Stimulated activated CD8-positive, alpha-beta memory T cell treated with anti-CD3 and anti-CD28 coated beads, Interleukin-4, amount 100 ng/mL, for 24 hours (primary cell): Measurements from ENCODE around the gene DHRS3.
A peak's percentile ranks its signal among the peaks of the same experiment; 100 is the strongest.
"Not testable (repeated sequence)": the region's sequence is repeated elsewhere in the genome, so short reads cannot be mapped to it uniquely, and the experiment has no call there.

Experiments
- DNase-seq: peaks from one replicate; pipeline ENCODE4 v3.0.0-alpha.2; 2020; ENCODE audit warnings: low read depth

The DHRS3 gene

GRCh38 chr1:12617901-12618660 is at the start of gene DHRS3:
TSS of gene DHRS3 (minus strand) at chr1:12618210. CDS start at chr1:12617348, 862 bp downstream.
- DNase-seq, result peak; percentile 52

- no peak for DNase-seq
Observed at GRCh38 chr1:12666141-12666735, 48.2 kb upstream of the DHRS3 start.

- DNase-seq, result no peak
Observed at GRCh38 chr1:12665511-12665910, 47.5 kb upstream of the DHRS3 start.

GRCh38 chr1:12662556-12662955 is 44.5 kb upstream of the DHRS3 start:
- DNase-seq, result no peak

GRCh38 chr1:12661606-12662219 is 43.7 kb upstream of the DHRS3 start:
- no peak for DNase-seq

GRCh38 chr1:12658531-12659453 is 40.8 kb upstream of the DHRS3 start:
- DNase-seq, result peak; percentile 52

- DNase-seq, result not testable (repeated sequence)
Observed at GRCh38 chr1:12657885-12658512, 40.0 kb upstream of the DHRS3 start.

GRCh38 chr1:12657060-12657884 is 39.3 kb upstream of the DHRS3 start:
- DNase-seq, result no peak

- no peak for DNase-seq
Observed at GRCh38 chr1:12656575-12656974, 38.6 kb upstream of the DHRS3 start.

- no peak for DNase-seq
Observed at GRCh38 chr1:12654657-12655056, 36.6 kb upstream of the DHRS3 start.

- DNase-seq, result no peak
Observed at GRCh38 chr1:12654004-12654567, 36.1 kb upstream of the DHRS3 start.

- DNase-seq, result no peak
Observed at GRCh38 chr1:12649971-12650421, 32.0 kb upstream of the DHRS3 start.

- no peak for DNase-seq
Observed at GRCh38 chr1:12648741-12649140, 30.7 kb upstream of the DHRS3 start.

GRCh38 chr1:12645401-12645800 is 27.4 kb upstream of the DHRS3 start:
- not testable (repeated sequence) for DNase-seq

GRCh38 chr1:12644829-12645228 is 26.8 kb upstream of the DHRS3 start:
- no peak for DNase-seq

GRCh38 chr1:12644237-12644636 is 26.2 kb upstream of the DHRS3 start:
- DNase-seq, result no peak

- no peak for DNase-seq
Observed at GRCh38 chr1:12643785-12644184, 25.8 kb upstream of the DHRS3 start, which contains the start of gene AADACL4. TSS of gene AADACL4 (plus strand) at chr1:12644085. CDS start at chr1:12644547, 462 bp downstream.

GRCh38 chr1:12643079-12643478 is 25.1 kb upstream of the DHRS3 start:
- DNase-seq, result no peak

GRCh38 chr1:12640958-12641272 is 22.9 kb upstream of the DHRS3 start:
- no peak for DNase-seq

- DNase-seq, result no peak
Observed at GRCh38 chr1:12640237-12640957, 22.4 kb upstream of the DHRS3 start.
